OCI-LY7 (cell line): Measurements from ENCODE around the gene TMPRSS5. TPM values are rescaled to one million over a fixed set of nuclear protein-coding genes. Genes with fewer than 3 reads are reported as not detected.

Source experiments
- BruUV-seq: library from RNA; stranded (reverse); fragments of 400-500 nt; replicated peaks from 2 replicates; lab custom pipeline; 2021; lab: Mats Ljungman, UMichigan
- CTCF ChIA-PET: fragments of 300-600 bp; sonication (Branson Sonifier 250); formaldehyde crosslinking; loops from one replicate; lab custom pipeline; 2022; ENCODE audit warnings: antibody characterized with exemption; ENCODE audit not compliant: unreplicated experiment; lab: Charles Lee
- POLR2A ChIA-PET: fragments of 300-600 bp; sonication (Branson Sonifier 250); formaldehyde crosslinking; loops from one replicate; lab custom pipeline; 2022; ENCODE audit warnings: antibody characterized with exemption; lab: Charles Lee
- DNase-seq: peaks from one replicate; pipeline ENCODE4 v3.0.0-alpha.2; 2015; ENCODE audit warnings: low spot score
- H2AFZ ChIP-seq: fragments of 200-600 bp; sonication (generic), shearing (Covaris generic); 2 replicates; pipeline ENCODE4 v1.6.1; 2014; ENCODE audit warnings: mild to moderate bottlenecking, antibody characterized with exemption, low read length, moderate library complexity
- H3K27ac ChIP-seq: fragments of 200-600 bp; sonication (generic); 2 replicates; pipeline ENCODE4 v1.5.1; 2014; ENCODE audit warnings: mixed run types, low read depth, mild to moderate bottlenecking, moderate library complexity, low read length, inconsistent platforms; ENCODE audit not compliant: poor library complexity, severe bottlenecking
- H3K36me3 ChIP-seq: fragments of 200-600 bp; sonication (generic); 2 replicates; pipeline ENCODE4 v1.6.1; 2014; ENCODE audit warnings: mild to moderate bottlenecking, antibody characterized with exemption, low read length, moderate library complexity, mixed read lengths; ENCODE audit not compliant: insufficient read depth
- H3K4me1 ChIP-seq: fragments of 200-600 bp; sonication (generic); 2 replicates; pipeline ENCODE4 v1.5.1; 2014; ENCODE audit warnings: mild to moderate bottlenecking, low read length; ENCODE audit not compliant: insufficient read depth, poor library complexity, severe bottlenecking
- H3K4me2 ChIP-seq: fragments of 200-600 bp; sonication (generic); 2 replicates; pipeline ENCODE4 v1.6.1; 2014; ENCODE audit warnings: mild to moderate bottlenecking, low read length
- H3K4me3 ChIP-seq: fragments of 200-600 bp; sonication (generic); 2 replicates; pipeline ENCODE4 v1.5.1; 2014; ENCODE audit warnings: mild to moderate bottlenecking, low read depth, low read length; ENCODE audit not compliant: poor library complexity, severe bottlenecking
- H3K79me2 ChIP-seq: fragments of 200-600 bp; sonication (generic); 2 replicates; pipeline ENCODE4 v1.6.1; 2016; ENCODE audit warnings: low read depth, mild to moderate bottlenecking, low read length, moderate library complexity, mixed read lengths; ENCODE audit not compliant: insufficient read depth
- H3K9me2 ChIP-seq: fragments of 200-600 bp; sonication (generic); 2 replicates; pipeline ENCODE4 v1.6.1; 2016; ENCODE audit warnings: mild to moderate bottlenecking, low read length, mixed read lengths; ENCODE audit not compliant: insufficient read depth
- H3K9me3 ChIP-seq: fragments of 200-600 bp; sonication (generic); 2 replicates; pipeline ENCODE4 v1.6.1; 2014; ENCODE audit warnings: mild to moderate bottlenecking, mixed run types, low read length, mixed read lengths
- H4K20me1 ChIP-seq: fragments of 200-600 bp; sonication (generic); 2 replicates; pipeline ENCODE4 v1.6.1; 2014; ENCODE audit warnings: mild to moderate bottlenecking, antibody characterized with exemption, low read length, moderate library complexity, mixed read lengths; ENCODE audit not compliant: insufficient read depth
- EZH2phosphoT487 ChIP-seq: fragments of 200-600 bp; sonication (generic); IDR thresholded peaks from 2 replicates; pipeline ENCODE4 v1.6.1; 2018; ENCODE audit warnings: low read depth, borderline replicate concordance, mild to moderate bottlenecking, mixed run types, antibody characterized with exemption, low read length, moderate library complexity, mixed read lengths
- intact Hi-C: fragments of 100-400 bp; cut with micrococcal nuclease; formaldehyde crosslinking; loops from one replicate; pipeline ENCODE4 v1.10.0; 2022; ENCODE audit not compliant: unreplicated experiment
- total RNA-seq, 2 experiments: library from RNA; depleted of rRNA in 1 of 2; stranded (reverse); fragments of >200 nt in 1 of 2; shearing (Covaris generic) in 1 of 2; gene quantifications; 2 replicates each; pipeline ENCODE4 v1.2.3, GENCODE V29; 2014 to 2022
- TF ChIP-seq, protein P1 (sequence below): fragments of 200-600 bp; sonication (generic); conservative IDR thresholded peaks from 2 replicates; pipeline ENCODE4 v1.5.1; 2014; ENCODE audit warnings: mild to moderate bottlenecking, antibody characterized with exemption, low read length, moderate library complexity, mixed read lengths

The TMPRSS5 gene
- total RNA-seq, 2 experiments from 2014 or later = 0.50 to 0.65 TPM

GRCh38 chr11:113667801-113668200 is 38.3 kb downstream of the TMPRSS5 start:
- no peak for TF ChIP-seq EZH2phosphoT487
- TF ChIP-seq, protein P1, sequence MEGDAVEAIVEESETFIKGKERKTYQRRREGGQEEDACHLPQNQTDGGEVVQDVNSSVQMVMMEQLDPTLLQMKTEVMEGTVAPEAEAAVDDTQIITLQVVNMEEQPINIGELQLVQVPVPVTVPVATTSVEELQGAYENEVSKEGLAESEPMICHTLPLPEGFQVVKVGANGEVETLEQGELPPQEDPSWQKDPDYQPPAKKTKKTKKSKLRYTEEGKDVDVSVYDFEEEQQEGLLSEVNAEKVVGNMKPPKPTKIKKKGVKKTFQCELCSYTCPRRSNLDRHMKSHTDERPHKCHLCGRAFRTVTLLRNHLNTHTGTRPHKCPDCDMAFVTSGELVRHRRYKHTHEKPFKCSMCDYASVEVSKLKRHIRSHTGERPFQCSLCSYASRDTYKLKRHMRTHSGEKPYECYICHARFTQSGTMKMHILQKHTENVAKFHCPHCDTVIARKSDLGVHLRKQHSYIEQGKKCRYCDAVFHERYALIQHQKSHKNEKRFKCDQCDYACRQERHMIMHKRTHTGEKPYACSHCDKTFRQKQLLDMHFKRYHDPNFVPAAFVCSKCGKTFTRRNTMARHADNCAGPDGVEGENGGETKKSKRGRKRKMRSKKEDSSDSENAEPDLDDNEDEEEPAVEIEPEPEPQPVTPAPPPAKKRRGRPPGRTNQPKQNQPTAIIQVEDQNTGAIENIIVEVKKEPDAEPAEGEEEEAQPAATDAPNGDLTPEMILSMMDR = no peak
- CTCF ChIA-PET = no interaction called here
- BruUV-seq = no TSS peak

GRCh38 chr11:113666584-113666983 is 39.5 kb downstream of the TMPRSS5 start:
- H3K4me2 ChIP-seq = no peak overlapping the region
- TF ChIP-seq, protein P1 = no peak
- TF ChIP-seq EZH2phosphoT487 = no peak
- no peak overlapping the region for H2AFZ ChIP-seq
- no peaks in the 10 kb centered on the region for H3K36me3 ChIP-seq
- peaks cover 11% of the 10 kb centered on the region; the same call in 1 of the 2 replicates for H3K9me3 ChIP-seq
- POLR2A ChIA-PET = no interaction called here
- no peaks in the 10 kb centered on the region for H3K4me1 ChIP-seq
- no peaks in the 10 kb centered on the region for H3K79me2 ChIP-seq
- no TSS peak for BruUV-seq
- H3K9me2 ChIP-seq = no peaks in the 10 kb centered on the region
- H4K20me1 ChIP-seq = no peaks in the 10 kb centered on the region
- H3K4me3 ChIP-seq = no peak overlapping the region
- H3K27ac ChIP-seq = no peak overlapping the region
- no peak for DNase-seq
- CTCF ChIA-PET = no interaction called here
- intact Hi-C loops = no loop called here

More at GRCh38 chr11:113667801-113668200, 38.3 kb downstream of the TMPRSS5 start:
- Histone ChIP-seq H4K20me1 (no peaks in the 10 kb centered on the region), H3K36me3 (no peaks in the 10 kb centered on the region), H3K79me2 (no peaks in the 10 kb centered on the region), H3K4me1 (no peaks in the 10 kb centered on the region), H2AFZ (no peak overlapping the region), H3K4me2 (no peak overlapping the region), H3K9me2 (no peaks in the 10 kb centered on the region), H3K4me3 (no peak overlapping the region), H3K9me3 (peaks cover 11% of the 10 kb centered on the region; the same call in 1 of the 2 replicates), H3K27ac (no peak overlapping the region)
- POLR2A ChIA-PET = interaction anchor here (0.9 kb wide), 1 partner anchor 17 kb away, joined by 3 read pairs; no protein-coding TSS in a partner anchor
- DNase-seq = no peak
- intact Hi-C loops = no loop called here

DNA sequence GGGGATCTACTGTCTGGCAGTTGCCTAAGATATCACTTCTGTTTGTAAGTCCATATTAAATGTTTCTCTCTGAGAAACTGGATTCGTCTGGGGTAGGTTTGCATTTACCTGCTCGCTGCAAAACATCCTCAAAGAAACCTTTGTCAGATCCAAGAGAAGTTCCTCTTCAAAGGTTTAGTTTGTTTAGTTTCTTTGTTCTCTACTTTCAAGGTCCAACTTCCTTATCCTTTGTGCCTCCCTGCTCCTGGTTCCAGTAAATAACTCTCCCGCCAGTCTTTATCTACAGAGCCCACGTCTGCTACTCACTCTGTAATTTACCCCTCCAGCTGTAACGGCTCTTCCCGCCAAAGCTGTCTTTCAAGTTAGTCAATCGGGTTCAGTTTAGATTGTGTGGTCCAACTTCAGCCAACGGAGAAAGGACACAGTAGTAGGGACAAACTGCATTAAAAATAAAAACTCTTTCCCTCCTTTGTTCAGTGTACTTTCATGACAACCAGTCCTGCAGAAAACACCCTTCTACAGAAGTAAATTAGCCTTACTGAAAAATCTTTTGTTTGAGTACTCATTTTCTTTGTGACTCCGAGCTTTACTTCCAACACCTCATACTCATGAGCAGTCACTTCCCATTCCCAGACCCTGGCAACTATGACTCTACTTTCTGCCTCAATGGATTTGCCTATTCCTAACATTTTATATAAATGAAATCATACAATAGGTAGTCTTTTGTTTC is 41.0 kb downstream of the TMPRSS5 start:
- no peaks in the 10 kb centered on the region for H3K4me1 ChIP-seq
- no peaks in the 10 kb centered on the region for H3K9me2 ChIP-seq
- TF ChIP-seq, protein P1 = no peak
- TF ChIP-seq EZH2phosphoT487 = no peak
- DNase-seq = no peak
- no peak overlapping the region for H3K4me2 ChIP-seq
- no peaks in the 10 kb centered on the region for H4K20me1 ChIP-seq
- POLR2A ChIA-PET = no interaction called here
- H3K27ac ChIP-seq = no peak overlapping the region
- H3K9me3 ChIP-seq = peaks cover 11% of the 10 kb centered on the region; the same call in 1 of the 2 replicates
- H3K36me3 ChIP-seq = no peaks in the 10 kb centered on the region
- intact Hi-C loops = no loop called here
- no peaks in the 10 kb centered on the region for H3K79me2 ChIP-seq
- CTCF ChIA-PET = no interaction called here
- no TSS peak for BruUV-seq
- no peak overlapping the region for H3K4me3 ChIP-seq
- no peak overlapping the region for H2AFZ ChIP-seq
